Karpas-422 (cell line): ENCODE data around the gene ZNF592. TPM values are rescaled to one million over a fixed set of nuclear protein-coding genes. Genes with fewer than 3 reads are reported as not detected.

Experiments
- DNase-seq: peaks from one replicate; pipeline ENCODE4 v3.0.0-alpha.2; 2015
- H2AFZ ChIP-seq: fragments of 200-600 bp; sonication (generic); 2 replicates; pipeline ENCODE4 v1.6.1; 2014; ENCODE audit warnings: antibody characterized with exemption, low read length, mixed read lengths
- H3K27ac ChIP-seq: fragments of 200-600 bp; sonication (generic); 2 replicates; pipeline ENCODE4 v1.5.1; 2014; ENCODE audit warnings: mild to moderate bottlenecking, low read length, moderate library complexity
- H3K27me3 ChIP-seq: fragments of 200-600 bp; sonication (generic); 2 replicates; pipeline ENCODE4 v1.6.1; 2014; ENCODE audit warnings: low read length, mixed read lengths
- H3K36me3 ChIP-seq: fragments of 200-600 bp; sonication (generic); 2 replicates; pipeline ENCODE4 v1.6.1; 2014; ENCODE audit warnings: low read length, mixed read lengths; ENCODE audit not compliant: insufficient read depth
- H3K4me1 ChIP-seq: fragments of 200-600 bp; sonication (generic); 2 replicates; pipeline ENCODE4 v1.6.1; 2014; ENCODE audit warnings: mild to moderate bottlenecking, low read length, mixed read lengths
- H3K4me2 ChIP-seq: fragments of 200-600 bp; sonication (generic); 2 replicates; pipeline ENCODE4 v1.6.1; 2014; ENCODE audit warnings: low read length, low read depth, mild to moderate bottlenecking; ENCODE audit not compliant: poor library complexity, severe bottlenecking
- H3K4me3 ChIP-seq: fragments of 200-600 bp; sonication (generic); 2 replicates; pipeline ENCODE4 v1.5.1; 2014; ENCODE audit warnings: mild to moderate bottlenecking, antibody characterized with exemption, low read length, mixed read lengths
- H3K79me2 ChIP-seq: fragments of 200-600 bp; sonication (generic); 2 replicates; pipeline ENCODE4 v1.6.1; 2014; ENCODE audit warnings: mild to moderate bottlenecking, low read length, mixed read lengths
- H3K9ac ChIP-seq: fragments of 200-600 bp; sonication (generic); 2 replicates; pipeline ENCODE4 v1.6.0; 2014; ENCODE audit warnings: low read length
- H3K9me2 ChIP-seq: fragments of 200-600 bp; sonication (generic), shearing (Covaris generic); replicated peaks from 2 replicates; pipeline ENCODE4 v1.6.0; 2014; ENCODE audit warnings: mild to moderate bottlenecking, low read length, moderate library complexity; ENCODE audit not compliant: insufficient read depth
- H3K9me3 ChIP-seq: fragments of 300-700, 200-600 bp; sonication (generic); 2 replicates; pipeline ENCODE4 v1.6.1; 2014; ENCODE audit warnings: low read length, mixed read lengths
- H4K20me1 ChIP-seq: fragments of 200-600 bp; sonication (generic); 2 replicates; pipeline ENCODE4 v1.6.1; 2014; ENCODE audit warnings: mild to moderate bottlenecking, antibody characterized with exemption, low read length, low read depth; ENCODE audit not compliant: insufficient read depth
- total RNA-seq: library from RNA; depleted of rRNA; stranded (reverse); fragments of >200 nt; shearing (Covaris generic); gene quantifications from 2 replicates; pipeline ENCODE4 v1.2.3, GENCODE V29; 2014; ENCODE audit warnings: low replicate concordance

ZNF592 gene
- total RNA-seq, 1 experiment from 2014 or later, result 15.5 TPM

- Histone ChIP-seq H4K20me1 (no peaks in the 10 kb centered on the region), H3K4me3 (no peak overlapping the region), H2AFZ (no peak overlapping the region), H3K4me1 (no peaks in the 10 kb centered on the region), H3K36me3 (peaks cover 18% of the 10 kb centered on the region), H3K9me2 (no peaks in the 10 kb centered on the region), H3K4me2 (no peak overlapping the region), H3K27ac (no peak overlapping the region), H3K27me3 (no peaks in the 10 kb centered on the region), H3K9me3 (no peaks in the 10 kb centered on the region), H3K9ac (no peak overlapping the region), H3K79me2 (peaks cover 11% of the 10 kb centered on the region; the same call in 1 of the 2 replicates)
- DNase-seq, result no peak
Observed at GRCh38 chr15:84797212-84797611, 48.8 kb downstream of the ZNF592 start.

- Histone ChIP-seq H4K20me1 (no peaks in the 10 kb centered on the region), H3K79me2 (peaks cover 11% of the 10 kb centered on the region; the same call in 1 of the 2 replicates), H2AFZ (no peak overlapping the region), H3K27ac (no peak overlapping the region), H3K9ac (no peak overlapping the region), H3K9me3 (no peaks in the 10 kb centered on the region), H3K36me3 (peaks cover 18% of the 10 kb centered on the region), H3K4me2 (no peak overlapping the region), H3K4me3 (no peak overlapping the region), H3K4me1 (no peaks in the 10 kb centered on the region), H3K27me3 (no peaks in the 10 kb centered on the region), H3K9me2 (no peaks in the 10 kb centered on the region)
- no peak for DNase-seq
Observed at GRCh38 chr15:84797801-84798200, 49.4 kb downstream of the ZNF592 start.

DNA sequence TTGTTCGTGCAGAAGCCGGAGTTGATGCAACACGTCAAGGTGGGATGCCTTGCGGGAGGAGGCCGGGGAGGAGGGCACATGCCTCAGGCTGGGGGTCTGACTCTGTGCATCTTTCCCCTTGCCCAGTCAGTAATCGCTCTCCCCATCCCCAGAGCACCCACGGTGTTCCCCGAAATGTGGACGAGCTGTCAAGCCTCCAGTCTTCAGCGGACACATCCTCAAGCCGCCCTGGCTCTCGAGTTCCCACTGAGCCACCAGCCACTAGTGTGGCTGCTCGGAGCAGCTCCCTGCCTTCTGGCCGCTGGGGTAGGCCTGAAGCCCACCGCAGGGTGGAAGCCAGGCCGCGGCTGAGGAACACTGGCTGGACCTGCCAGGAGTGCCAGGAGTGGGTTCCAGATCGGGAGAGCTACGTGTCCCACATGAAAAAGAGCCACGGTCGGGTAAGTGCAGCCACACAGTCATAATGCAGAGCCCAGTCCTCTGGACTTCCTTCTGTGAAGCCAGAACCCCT, 50.1 kb downstream of the ZNF592 start:
- Histone ChIP-seq H3K9ac (no peak overlapping the region), H3K4me3 (no peak overlapping the region), H3K36me3 (peaks cover 20% of the 10 kb centered on the region), H3K9me2 (no peaks in the 10 kb centered on the region), H3K27me3 (no peaks in the 10 kb centered on the region), H3K27ac (no peak overlapping the region), H3K79me2 (peaks cover 11% of the 10 kb centered on the region; the same call in 1 of the 2 replicates), H2AFZ (no peak overlapping the region), H3K4me1 (no peaks in the 10 kb centered on the region), H3K9me3 (no peaks in the 10 kb centered on the region), H3K4me2 (no peak overlapping the region), H4K20me1 (no peaks in the 10 kb centered on the region)
- DNase-seq, result no peak

DNA sequence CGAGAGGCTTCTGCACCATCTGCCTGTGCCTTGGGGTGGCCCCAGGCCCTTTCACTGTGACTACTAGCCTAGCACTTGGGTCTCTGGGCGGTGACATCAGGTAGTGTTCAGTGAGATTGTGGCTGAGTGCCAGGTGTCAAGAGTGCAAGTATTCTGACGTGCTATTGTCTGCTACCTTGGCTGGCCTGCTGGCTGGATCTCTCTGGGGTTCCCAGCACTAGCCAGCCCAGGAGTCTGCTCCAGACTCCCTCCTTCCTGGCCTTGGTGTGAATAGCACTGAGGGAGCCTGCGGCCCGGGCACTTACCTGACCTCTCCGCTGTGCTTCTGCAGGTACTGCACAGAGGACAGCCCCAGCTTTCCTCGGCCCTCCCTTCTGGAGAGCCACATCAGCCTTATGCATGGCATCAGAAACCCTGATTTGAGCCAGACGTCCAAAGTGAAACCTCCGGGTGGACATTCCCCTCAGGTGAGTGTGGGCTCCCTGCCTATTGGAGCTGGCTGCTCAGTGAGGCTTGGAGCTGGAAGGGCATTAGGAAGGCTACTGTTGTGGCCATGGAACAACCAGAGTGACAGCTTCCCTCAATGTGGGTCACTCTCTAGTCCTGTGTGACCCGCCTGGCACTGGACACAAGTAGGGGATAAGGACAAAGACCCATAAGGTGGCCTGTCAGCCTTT, 51.3 kb downstream of the ZNF592 start:
- Histone ChIP-seq H3K9ac (no peak overlapping the region), H3K4me2 (no peak overlapping the region), H3K36me3 (peaks cover 26% of the 10 kb centered on the region), H4K20me1 (peaks cover under 1% of the 10 kb centered on the region; the same call in 1 of the 2 replicates), H3K9me2 (no peaks in the 10 kb centered on the region), H3K27me3 (no peaks in the 10 kb centered on the region), H3K4me3 (no peak overlapping the region), H3K79me2 (peaks cover 10% of the 10 kb centered on the region; the same call in 1 of the 2 replicates), H2AFZ (no peak overlapping the region), H3K27ac (no peak overlapping the region), H3K4me1 (no peaks in the 10 kb centered on the region), H3K9me3 (no peaks in the 10 kb centered on the region)
- no peak for DNase-seq

DNA sequence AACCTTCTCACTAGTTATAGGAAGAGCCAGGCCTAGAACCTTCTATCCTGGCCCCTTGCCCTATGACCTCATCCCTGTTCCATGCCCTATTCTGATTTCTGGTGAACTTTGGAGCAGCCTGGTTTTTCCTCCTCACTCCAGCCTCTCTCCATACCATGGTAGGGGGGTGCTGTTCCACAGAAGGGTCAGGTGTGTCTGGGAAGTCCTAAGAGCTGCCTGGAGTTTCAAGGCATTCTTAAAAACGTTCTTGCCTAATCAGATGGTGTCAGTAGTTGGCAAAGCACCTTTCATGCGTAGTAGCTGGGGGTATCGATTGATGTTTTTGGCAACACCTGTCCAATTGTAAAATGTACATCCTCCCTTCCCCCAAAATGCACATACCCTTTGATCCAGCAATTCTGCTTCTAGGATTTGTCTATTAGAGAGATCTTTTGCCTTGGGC, 52.0 kb downstream of the ZNF592 start:
- H3K9me3 ChIP-seq, result no peaks in the 10 kb centered on the region
- DNase-seq, result no peak
- no peaks in the 10 kb centered on the region for H3K9me2 ChIP-seq
- peaks cover 6% of the 10 kb centered on the region; the same call in 1 of the 2 replicates for H3K79me2 ChIP-seq
- peaks cover 3% of the 10 kb centered on the region; the same call in 1 of the 2 replicates for H4K20me1 ChIP-seq
- no peak overlapping the region for H3K9ac ChIP-seq
- no peak overlapping the region for H3K4me3 ChIP-seq
- H2AFZ ChIP-seq, result no peak overlapping the region
- no peaks in the 10 kb centered on the region for H3K27me3 ChIP-seq
- H3K4me2 ChIP-seq, result no peak overlapping the region
- H3K36me3 ChIP-seq, result peaks cover 30% of the 10 kb centered on the region
- no peaks in the 10 kb centered on the region for H3K4me1 ChIP-seq
- no peak overlapping the region for H3K27ac ChIP-seq

DNA sequence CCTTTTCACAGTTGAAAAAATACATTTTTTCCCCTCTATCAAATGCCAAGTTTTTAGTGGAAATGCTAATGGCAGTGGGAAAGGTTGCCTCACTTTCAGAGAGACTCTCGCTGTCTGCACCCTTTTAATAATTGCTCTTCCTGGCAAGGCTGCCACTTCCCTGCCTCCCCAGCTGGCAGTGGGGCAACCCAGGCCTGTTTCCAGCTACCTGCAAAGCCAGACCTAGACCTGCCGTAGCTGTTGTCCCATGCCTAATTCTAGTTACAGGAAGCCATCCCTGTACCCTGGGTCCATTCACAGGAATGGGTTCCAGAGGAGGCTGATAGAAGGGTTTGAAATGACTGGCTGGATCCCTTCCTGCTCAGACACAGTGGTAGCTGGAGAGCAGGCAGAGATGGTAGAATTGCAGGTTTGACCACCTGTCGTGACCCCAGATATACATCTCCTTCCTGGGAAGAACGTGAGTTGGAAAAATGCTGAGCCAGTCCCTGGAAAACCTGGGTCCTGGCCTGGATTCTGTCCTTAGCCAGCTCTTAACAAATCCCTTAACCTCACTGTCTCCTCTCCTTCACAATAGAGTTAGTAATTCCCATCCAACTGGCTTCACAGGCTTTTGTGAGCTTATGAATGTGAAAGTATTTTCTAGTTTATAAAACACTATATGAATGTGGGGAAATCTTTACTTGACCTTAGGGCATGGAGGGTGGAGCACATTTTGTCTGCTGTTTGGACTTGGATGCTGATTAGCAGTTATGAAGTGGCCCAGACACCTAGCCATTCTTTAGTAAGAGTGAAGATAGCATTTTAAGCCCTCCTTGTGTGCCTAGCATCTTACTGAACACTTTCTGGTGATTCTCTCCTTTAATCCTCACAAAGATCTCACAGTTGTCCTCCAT, 55.9 kb downstream of the ZNF592 start:
- no peaks in the 10 kb centered on the region for H3K9me3 ChIP-seq
- peaks cover 25% of the 10 kb centered on the region for H3K36me3 ChIP-seq
- H3K4me1 ChIP-seq, result no peaks in the 10 kb centered on the region
- no peak for DNase-seq
- no peak overlapping the region for H3K9ac ChIP-seq
- peaks cover 3% of the 10 kb centered on the region; the same call in 1 of the 2 replicates for H4K20me1 ChIP-seq
- no peak overlapping the region for H3K4me2 ChIP-seq
- H3K9me2 ChIP-seq, result no peaks in the 10 kb centered on the region
- no peaks in the 10 kb centered on the region for H3K27me3 ChIP-seq
- H3K27ac ChIP-seq, result no peak overlapping the region
- no peaks in the 10 kb centered on the region for H3K79me2 ChIP-seq
- no peak overlapping the region for H2AFZ ChIP-seq
- no peak overlapping the region for H3K4me3 ChIP-seq

- H4K20me1 ChIP-seq, result peaks cover 3% of the 10 kb centered on the region; the same call in 1 of the 2 replicates
- H3K36me3 ChIP-seq, result peaks cover 21% of the 10 kb centered on the region
Observed at GRCh38 chr15:84805221-84805620, 56.8 kb downstream of the ZNF592 start.

GRCh38 chr15:84807228-84807627, 58.8 kb downstream of the ZNF592 start:
- no peak for DNase-seq
- H3K27me3 ChIP-seq, result no peaks in the 10 kb centered on the region

More at GRCh38 chr15:84805221-84805620, 56.8 kb downstream of the ZNF592 start:
- no peaks in the 10 kb centered on the region for H3K9me2 ChIP-seq
- no peak overlapping the region for H3K4me2 ChIP-seq
- H3K4me1 ChIP-seq, result no peaks in the 10 kb centered on the region
- H3K79me2 ChIP-seq, result no peaks in the 10 kb centered on the region
- no peaks in the 10 kb centered on the region for H3K9me3 ChIP-seq
- no peak for DNase-seq
- no peak overlapping the region for H2AFZ ChIP-seq
- H3K4me3 ChIP-seq, result no peak overlapping the region
- no peaks in the 10 kb centered on the region for H3K27me3 ChIP-seq
- H3K9ac ChIP-seq, result no peak overlapping the region
- H3K27ac ChIP-seq, result no peak overlapping the region

More at GRCh38 chr15:84807228-84807627, 58.8 kb downstream of the ZNF592 start:
- peaks cover 12% of the 10 kb centered on the region for H3K36me3 ChIP-seq
- H3K4me3 ChIP-seq, result no peak overlapping the region
- no peak overlapping the region for H3K27ac ChIP-seq
- H3K79me2 ChIP-seq, result no peaks in the 10 kb centered on the region
- no peaks in the 10 kb centered on the region for H3K4me1 ChIP-seq
- no peaks in the 10 kb centered on the region for H3K9me3 ChIP-seq
- peaks cover 3% of the 10 kb centered on the region; the same call in 1 of the 2 replicates for H4K20me1 ChIP-seq
- no peak overlapping the region for H2AFZ ChIP-seq
- no peak overlapping the region for H3K9ac ChIP-seq
- no peak overlapping the region for H3K4me2 ChIP-seq
- no peaks in the 10 kb centered on the region for H3K9me2 ChIP-seq
